ENCODE data around the gene FAM13A.

FAM13A gene

DNA sequence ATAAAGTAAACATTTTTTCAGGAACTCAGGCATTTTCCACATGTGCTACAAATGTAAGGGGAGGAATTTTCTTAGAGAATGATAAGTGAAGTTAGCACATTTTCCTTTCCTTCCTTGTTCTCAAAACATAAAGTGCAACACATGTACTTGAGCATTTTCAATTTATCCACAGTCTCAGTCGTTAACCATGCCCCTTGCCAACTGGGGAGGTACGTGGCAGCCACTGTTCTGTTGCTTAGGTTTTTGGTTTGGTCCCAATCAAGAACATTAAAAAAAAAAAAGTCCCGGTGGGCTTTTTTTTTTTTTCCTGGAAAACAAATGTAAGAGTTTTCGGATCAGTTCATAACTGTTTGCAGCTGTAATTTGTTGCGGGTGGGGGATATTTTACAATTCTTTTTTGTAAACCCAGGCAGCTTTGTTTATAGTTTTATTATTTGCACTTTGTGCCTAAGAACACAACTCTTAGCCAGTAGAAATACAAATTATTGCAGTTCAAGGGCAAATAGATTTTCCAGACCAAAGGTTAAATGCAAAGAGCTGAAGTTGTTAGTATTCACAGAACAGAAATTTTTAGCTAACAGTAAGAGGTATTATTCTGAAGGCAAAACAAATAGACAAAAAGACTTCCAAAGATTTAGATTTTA is 247.3 kb downstream of the FAM13A start:
- no peak for TF ChIP-seq FOXM1 (IDR thresholded peaks at IDR 0.05; ENCODE audit: borderline replicate concordance, low read depth)
- no peak for TF ChIP-seq TAF1 (IDR thresholded peaks at IDR 0.05; ENCODE audit: low read depth)
- TF ChIP-seq TCF12 (IDR thresholded peaks at IDR 0.05; ENCODE audit: low read depth) = no peak
- TF ChIP-seq CREB1 (IDR thresholded peaks at IDR 0.05; ENCODE audit: low read depth) = no peak

DNA sequence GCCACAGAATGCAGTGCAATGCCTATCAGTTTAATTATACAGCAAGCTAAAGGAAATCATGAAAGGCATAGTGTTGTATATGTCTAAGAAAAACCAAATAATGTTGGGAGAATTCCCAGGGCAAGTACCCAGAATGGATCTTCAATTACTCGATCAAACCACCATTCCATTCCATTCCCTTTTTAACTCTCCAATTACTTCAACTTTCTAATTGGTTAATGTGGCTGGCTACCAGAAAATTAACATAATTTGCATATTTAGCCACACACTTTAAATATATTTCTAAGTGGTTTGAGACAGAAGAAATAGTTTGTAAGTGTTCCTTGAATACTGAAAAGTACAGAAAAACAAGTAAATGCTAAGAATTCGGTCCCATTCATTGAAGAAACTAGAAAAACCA is 247.9 kb downstream of the FAM13A start:
- TF ChIP-seq TCF12 (IDR thresholded peaks at IDR 0.05; ENCODE audit: low read depth) (no peak), FOXM1 (IDR thresholded peaks at IDR 0.05; ENCODE audit: borderline replicate concordance, low read depth) (no peak)

DNA sequence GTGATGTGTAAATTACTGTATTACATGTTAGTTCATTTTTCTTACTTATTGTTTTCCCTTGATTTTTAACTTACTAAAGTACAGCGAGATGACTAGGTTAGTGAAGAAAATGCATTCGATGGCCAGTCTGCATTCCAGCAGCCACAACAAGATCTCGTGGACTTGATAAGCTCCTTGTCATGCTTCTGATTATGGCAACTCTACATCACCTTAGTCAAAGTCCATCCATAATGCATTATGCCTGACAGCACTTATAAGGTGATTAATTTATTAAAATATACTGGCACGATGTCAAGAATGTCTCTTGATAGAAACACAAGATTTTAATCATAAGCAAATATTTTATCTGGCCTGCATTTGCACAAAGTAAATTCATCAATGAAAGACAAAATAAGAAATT is 249.5 kb downstream of the FAM13A start:
- TF ChIP-seq FOXM1 (IDR thresholded peaks at IDR 0.05; ENCODE audit: borderline replicate concordance, low read depth) = no peak
- no peak for TF ChIP-seq NFIC (IDR thresholded peaks at IDR 0.05)

DNA sequence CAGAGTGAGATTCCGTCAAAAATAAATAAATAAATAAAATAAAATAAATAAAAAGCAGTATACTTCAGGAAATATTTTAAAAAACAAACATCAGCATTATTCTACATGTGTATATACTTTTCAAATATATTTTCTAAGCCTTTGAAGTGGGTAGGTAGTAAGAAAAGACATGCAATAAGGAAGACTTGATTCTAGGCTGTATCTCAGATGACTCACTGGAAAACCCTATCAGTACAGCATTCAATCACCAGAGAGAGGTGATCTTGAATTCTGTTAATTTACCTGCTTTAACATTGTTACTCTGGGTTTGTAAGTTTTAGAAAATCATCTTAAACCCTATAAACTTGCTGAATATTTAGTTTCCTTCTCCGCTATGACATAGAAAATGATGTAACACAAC is 252.8 kb downstream of the FAM13A start:
- no peak for TF ChIP-seq TCF12 (IDR thresholded peaks at IDR 0.05; ENCODE audit: low read depth)

DNA sequence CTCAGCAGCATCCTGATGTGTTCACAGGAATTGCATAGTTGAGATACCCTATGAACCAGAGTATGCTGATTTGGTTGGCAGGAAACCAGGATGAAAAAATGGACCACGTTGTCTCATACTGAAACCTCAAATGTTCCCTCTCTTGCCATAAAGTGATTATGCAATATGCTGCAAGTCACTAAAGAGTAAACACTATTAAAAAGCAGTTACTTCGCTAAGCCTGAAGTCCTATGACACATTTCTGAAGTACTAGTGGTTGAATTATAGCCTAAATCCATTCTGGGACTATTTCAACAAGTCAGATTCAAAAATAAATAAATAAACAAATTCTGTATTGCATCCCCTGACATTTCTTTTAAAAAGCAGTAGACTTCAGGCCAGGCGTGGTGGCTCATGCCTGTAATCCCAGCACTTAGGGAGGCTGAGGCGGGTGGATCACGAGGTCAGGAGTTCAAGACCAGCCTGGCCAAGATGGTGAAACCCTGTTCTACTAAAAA is 253.3 kb downstream of the FAM13A start:
- TF ChIP-seq CEBPB (IDR thresholded peaks at IDR 0.05) (peak; percentile 38; the same call in 1 of the 2 replicates), EGR1 (IDR thresholded peaks at IDR 0.05) (no peak)

DNA sequence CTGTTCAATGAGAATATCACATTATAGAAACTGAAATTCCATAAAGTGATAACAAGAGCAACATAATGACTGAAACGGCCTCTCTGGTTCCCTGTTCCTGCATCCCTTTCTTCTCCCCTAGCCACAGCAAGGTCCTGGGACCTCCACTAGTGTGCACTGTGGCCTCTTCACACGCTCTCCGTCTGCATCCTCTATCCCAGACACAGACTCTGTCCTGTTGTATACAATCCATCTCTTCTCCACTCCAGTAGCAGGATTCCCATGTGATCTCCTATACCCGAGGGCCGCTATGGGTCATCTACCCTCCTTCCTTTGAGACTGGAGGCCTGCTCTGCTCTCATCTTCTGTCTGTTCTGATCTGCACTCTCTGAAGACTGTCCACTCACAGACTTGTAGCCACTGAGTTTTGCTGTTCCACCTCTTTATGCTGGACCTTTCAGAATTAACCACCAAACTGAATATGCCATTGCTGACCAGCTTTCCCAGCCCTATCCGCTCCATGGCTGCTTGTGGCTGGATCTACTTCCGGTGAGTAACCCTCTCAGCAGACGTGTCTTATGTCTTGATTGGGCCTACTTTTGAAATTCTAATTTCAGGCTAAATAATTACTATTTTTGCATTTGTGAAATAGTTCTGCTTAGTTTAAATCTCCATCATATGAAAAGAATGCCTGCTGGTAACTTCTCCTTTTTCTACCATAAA is 254.2 kb downstream of the FAM13A start:
- TF ChIP-seq, protein P1, sequence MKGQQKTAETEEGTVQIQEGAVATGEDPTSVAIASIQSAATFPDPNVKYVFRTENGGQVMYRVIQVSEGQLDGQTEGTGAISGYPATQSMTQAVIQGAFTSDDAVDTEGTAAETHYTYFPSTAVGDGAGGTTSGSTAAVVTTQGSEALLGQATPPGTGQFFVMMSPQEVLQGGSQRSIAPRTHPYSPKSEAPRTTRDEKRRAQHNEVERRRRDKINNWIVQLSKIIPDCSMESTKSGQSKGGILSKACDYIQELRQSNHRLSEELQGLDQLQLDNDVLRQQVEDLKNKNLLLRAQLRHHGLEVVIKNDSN (IDR thresholded peaks at IDR 0.05) = no peak
- TF ChIP-seq, protein P2, sequence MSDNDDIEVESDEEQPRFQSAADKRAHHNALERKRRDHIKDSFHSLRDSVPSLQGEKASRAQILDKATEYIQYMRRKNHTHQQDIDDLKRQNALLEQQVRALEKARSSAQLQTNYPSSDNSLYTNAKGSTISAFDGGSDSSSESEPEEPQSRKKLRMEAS (IDR thresholded peaks at IDR 0.05) = no peak
- TF ChIP-seq FOXM1 (IDR thresholded peaks at IDR 0.05; ENCODE audit: borderline replicate concordance, low read depth) = no peak
- no peak for TF ChIP-seq EGR1 (IDR thresholded peaks at IDR 0.05)
- no peak for TF ChIP-seq NFIC (IDR thresholded peaks at IDR 0.05)
- TF ChIP-seq, protein P3, sequence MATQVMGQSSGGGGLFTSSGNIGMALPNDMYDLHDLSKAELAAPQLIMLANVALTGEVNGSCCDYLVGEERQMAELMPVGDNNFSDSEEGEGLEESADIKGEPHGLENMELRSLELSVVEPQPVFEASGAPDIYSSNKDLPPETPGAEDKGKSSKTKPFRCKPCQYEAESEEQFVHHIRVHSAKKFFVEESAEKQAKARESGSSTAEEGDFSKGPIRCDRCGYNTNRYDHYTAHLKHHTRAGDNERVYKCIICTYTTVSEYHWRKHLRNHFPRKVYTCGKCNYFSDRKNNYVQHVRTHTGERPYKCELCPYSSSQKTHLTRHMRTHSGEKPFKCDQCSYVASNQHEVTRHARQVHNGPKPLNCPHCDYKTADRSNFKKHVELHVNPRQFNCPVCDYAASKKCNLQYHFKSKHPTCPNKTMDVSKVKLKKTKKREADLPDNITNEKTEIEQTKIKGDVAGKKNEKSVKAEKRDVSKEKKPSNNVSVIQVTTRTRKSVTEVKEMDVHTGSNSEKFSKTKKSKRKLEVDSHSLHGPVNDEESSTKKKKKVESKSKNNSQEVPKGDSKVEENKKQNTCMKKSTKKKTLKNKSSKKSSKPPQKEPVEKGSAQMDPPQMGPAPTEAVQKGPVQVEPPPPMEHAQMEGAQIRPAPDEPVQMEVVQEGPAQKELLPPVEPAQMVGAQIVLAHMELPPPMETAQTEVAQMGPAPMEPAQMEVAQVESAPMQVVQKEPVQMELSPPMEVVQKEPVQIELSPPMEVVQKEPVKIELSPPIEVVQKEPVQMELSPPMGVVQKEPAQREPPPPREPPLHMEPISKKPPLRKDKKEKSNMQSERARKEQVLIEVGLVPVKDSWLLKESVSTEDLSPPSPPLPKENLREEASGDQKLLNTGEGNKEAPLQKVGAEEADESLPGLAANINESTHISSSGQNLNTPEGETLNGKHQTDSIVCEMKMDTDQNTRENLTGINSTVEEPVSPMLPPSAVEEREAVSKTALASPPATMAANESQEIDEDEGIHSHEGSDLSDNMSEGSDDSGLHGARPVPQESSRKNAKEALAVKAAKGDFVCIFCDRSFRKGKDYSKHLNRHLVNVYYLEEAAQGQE (IDR thresholded peaks at IDR 0.05; ENCODE audit: low read depth) = no peak
- no peak for TF ChIP-seq ZBTB7A (IDR thresholded peaks at IDR 0.05; ENCODE audit: low read depth)
- TF ChIP-seq TEAD4 (IDR thresholded peaks at IDR 0.05) = no peak
- no peak for TF ChIP-seq TCF12 (IDR thresholded peaks at IDR 0.05; ENCODE audit: low read depth)
- no peak for TF ChIP-seq YY1 (IDR thresholded peaks at IDR 0.05; ENCODE audit: low read depth)
- no peak for TF ChIP-seq EP300 (IDR thresholded peaks at IDR 0.05; ENCODE audit: borderline replicate concordance)
- TF ChIP-seq TAF1 (IDR thresholded peaks at IDR 0.05; ENCODE audit: low read depth) = no peak
- no peak for TF ChIP-seq CEBPB (IDR thresholded peaks at IDR 0.05)
- no peak for TF ChIP-seq RAD21 (IDR thresholded peaks at IDR 0.05; ENCODE audit: low read depth)
- TF ChIP-seq CREB1 (IDR thresholded peaks at IDR 0.05; ENCODE audit: low read depth) = no peak

DNA sequence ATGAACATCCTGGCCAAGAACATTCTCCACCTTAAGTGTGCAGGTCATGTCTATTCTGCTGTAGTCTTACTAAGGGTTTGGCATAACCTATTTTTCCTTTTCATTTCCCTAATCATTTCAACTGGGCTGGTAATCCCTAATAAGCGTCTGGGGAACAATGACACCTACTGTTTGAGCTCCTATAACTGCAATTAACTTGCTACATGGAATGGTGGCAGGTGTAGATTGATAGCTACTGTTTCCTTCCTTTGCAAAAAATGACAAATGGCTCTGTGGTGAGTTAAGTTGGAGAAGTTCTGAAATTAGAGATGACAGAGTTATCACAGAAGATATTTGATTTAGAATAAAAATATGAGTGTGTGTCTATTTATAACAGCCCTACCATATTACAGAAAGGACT is 254.8 kb downstream of the FAM13A start:
- no peak for TF ChIP-seq EGR1 (IDR thresholded peaks at IDR 0.05)
- no peak for TF ChIP-seq NFIC (IDR thresholded peaks at IDR 0.05)
- no peak for TF ChIP-seq YY1 (IDR thresholded peaks at IDR 0.05; ENCODE audit: low read depth)
- peak; percentile 41; the same call in 1 of the 2 replicates for TF ChIP-seq RAD21 (IDR thresholded peaks at IDR 0.05; ENCODE audit: low read depth)
- TF ChIP-seq EP300 (IDR thresholded peaks at IDR 0.05; ENCODE audit: borderline replicate concordance) = no peak
- no peak for TF ChIP-seq CREB1 (IDR thresholded peaks at IDR 0.05; ENCODE audit: low read depth)

DNA sequence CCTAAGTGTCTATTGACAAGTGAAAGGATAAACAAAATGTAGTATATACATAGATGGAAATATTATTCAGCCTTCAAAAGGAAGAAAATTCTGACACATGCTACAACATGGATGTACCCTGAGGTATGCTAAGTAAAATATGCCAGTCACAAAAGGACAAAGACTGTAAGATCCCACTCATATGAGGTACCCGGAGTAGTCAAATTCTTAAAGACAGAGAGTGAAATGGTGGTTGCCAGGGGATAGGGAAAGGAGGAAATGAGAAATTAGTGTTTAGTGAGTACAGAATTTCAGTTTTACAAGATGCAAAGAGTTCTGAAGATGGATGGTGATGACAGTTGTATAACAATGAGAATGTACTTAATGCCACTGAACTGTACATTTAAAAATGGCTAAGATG is 257.1 kb downstream of the FAM13A start:
- TF ChIP-seq TCF12 (IDR thresholded peaks at IDR 0.05; ENCODE audit: low read depth) = no peak
- TF ChIP-seq FOXM1 (IDR thresholded peaks at IDR 0.05; ENCODE audit: borderline replicate concordance, low read depth) = no peak
- no peak for TF ChIP-seq NFIC (IDR thresholded peaks at IDR 0.05)
- TF ChIP-seq, protein P2 (IDR thresholded peaks at IDR 0.05) = no peak

DNA sequence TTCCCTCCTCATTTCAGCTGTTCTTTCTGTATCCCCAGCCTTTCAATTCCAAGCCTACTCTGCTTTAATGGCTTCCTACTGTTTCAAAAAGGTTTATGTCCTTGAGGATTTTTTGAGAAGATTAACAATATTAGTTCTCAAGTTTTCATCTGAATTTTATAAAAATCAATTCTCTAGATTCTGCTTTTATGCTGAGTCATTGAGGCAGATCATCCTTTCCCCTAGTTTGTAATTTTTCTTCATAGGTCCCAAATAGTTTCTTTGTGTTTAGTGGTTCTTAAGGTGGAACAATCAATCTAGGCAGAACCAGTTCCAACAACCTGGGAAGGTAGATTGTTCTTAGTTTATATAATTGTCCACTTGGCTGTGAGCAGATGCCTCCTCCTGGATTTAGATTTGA is 259.3 kb downstream of the FAM13A start:
- no peak for TF ChIP-seq CREB1 (IDR thresholded peaks at IDR 0.05; ENCODE audit: low read depth)
- no peak for TF ChIP-seq EGR1 (IDR thresholded peaks at IDR 0.05)
- TF ChIP-seq, protein P3 (IDR thresholded peaks at IDR 0.05; ENCODE audit: low read depth) = no peak
- no peak for TF ChIP-seq RAD21 (IDR thresholded peaks at IDR 0.05; ENCODE audit: low read depth)
- TF ChIP-seq, protein P1 (IDR thresholded peaks at IDR 0.05) = no peak
- TF ChIP-seq NFIC (IDR thresholded peaks at IDR 0.05) = no peak
- TF ChIP-seq FOXM1 (IDR thresholded peaks at IDR 0.05; ENCODE audit: borderline replicate concordance, low read depth) = no peak
- no peak for TF ChIP-seq CEBPB (IDR thresholded peaks at IDR 0.05)
- no peak for TF ChIP-seq ZBTB7A (IDR thresholded peaks at IDR 0.05; ENCODE audit: low read depth)
- TF ChIP-seq, protein P2 (IDR thresholded peaks at IDR 0.05) = no peak
- no peak for TF ChIP-seq TCF12 (IDR thresholded peaks at IDR 0.05; ENCODE audit: low read depth)
- no peak for TF ChIP-seq TEAD4 (IDR thresholded peaks at IDR 0.05)
- no peak for TF ChIP-seq YY1 (IDR thresholded peaks at IDR 0.05; ENCODE audit: low read depth)
- no peak for TF ChIP-seq EP300 (IDR thresholded peaks at IDR 0.05; ENCODE audit: borderline replicate concordance)
- no peak for TF ChIP-seq TAF1 (IDR thresholded peaks at IDR 0.05; ENCODE audit: low read depth)
